Hepatocyte (in vitro differentiated cells): ENCODE measurements around the gene PI4KA. TPM values are rescaled to one million over a fixed set of nuclear protein-coding genes. Genes with fewer than 3 reads are reported as not detected.

Experiments
- DNase-seq: peaks from one replicate; pipeline ENCODE4 v3.0.0-alpha.2; 2016; ENCODE audit warnings: low spot score
- H2AFZ ChIP-seq: fragments of 200-600 bp; sonication (generic); 2 replicates; pipeline ENCODE4 v1.6.0; 2016; ENCODE audit warnings: antibody characterized with exemption, mild to moderate bottlenecking
- H3K27ac ChIP-seq: fragments of 200-600 bp; sonication (generic); 2 replicates; pipeline ENCODE4 v1.5.1; 2016; ENCODE audit warnings: mild to moderate bottlenecking
- H3K27me3 ChIP-seq: fragments of 200-600 bp; sonication (generic); 2 replicates; pipeline ENCODE4 v1.6.1; 2016
- H3K36me3 ChIP-seq: fragments of 200-600 bp; sonication (generic); replicated peaks from 2 replicates; pipeline ENCODE4 v1.5.1; 2016; ENCODE audit warnings: low read depth; ENCODE audit not compliant: insufficient read depth
- H3K4me1 ChIP-seq: fragments of 200-600 bp; sonication (generic); 2 replicates; pipeline ENCODE4 v1.5.1; 2016; ENCODE audit warnings: mild to moderate bottlenecking, moderate library complexity; ENCODE audit not compliant: insufficient read depth
- H3K4me2 ChIP-seq: fragments of 200-600 bp; sonication (generic); 2 replicates; pipeline ENCODE4 v1.6.0; 2016
- H3K4me3 ChIP-seq: fragments of 200-600 bp; sonication (generic); 2 replicates; pipeline ENCODE4 v1.5.1; 2016; ENCODE audit warnings: mild to moderate bottlenecking
- H3K79me2 ChIP-seq: fragments of 200-600 bp; sonication (generic); 2 replicates; pipeline ENCODE4 v1.6.0; 2017; ENCODE audit warnings: mild to moderate bottlenecking
- H3K9me2 ChIP-seq: fragments of 200-600 bp; sonication (generic); replicated peaks from 2 replicates; pipeline ENCODE4 v1.6.0; 2017; ENCODE audit warnings: mild to moderate bottlenecking; ENCODE audit not compliant: insufficient read depth
- H3K9me3 ChIP-seq: fragments of 200-600 bp; sonication (generic); 2 replicates; pipeline ENCODE4 v1.5.1; 2016; ENCODE audit warnings: low read depth, mild to moderate bottlenecking
- H4K20me1 ChIP-seq: fragments of 200-600 bp; sonication (generic); 2 replicates; pipeline ENCODE4 v1.6.0; 2016; ENCODE audit warnings: mild to moderate bottlenecking; ENCODE audit not compliant: insufficient read depth, poor library complexity, severe bottlenecking
- CTCF ChIP-seq: fragments of 200-600 bp; sonication (generic); IDR thresholded peaks from 2 replicates; pipeline ENCODE4 v1.5.1; 2016; ENCODE audit warnings: antibody characterized with exemption, mild to moderate bottlenecking; ENCODE audit not compliant: poor library complexity
- EZH2 ChIP-seq: fragments of 200-600 bp; sonication (generic); IDR thresholded peaks from 2 replicates; pipeline ENCODE4 v1.6.1; 2016; ENCODE audit warnings: antibody characterized with exemption, mild to moderate bottlenecking, borderline replicate concordance
- EZH2phosphoT487 ChIP-seq: fragments of 200-600 bp; sonication (generic); IDR thresholded peaks from one replicate; pipeline ENCODE4 v1.6.1; 2018; ENCODE audit warnings: antibody characterized with exemption, mild to moderate bottlenecking, low read depth, moderate library complexity; ENCODE audit not compliant: unreplicated experiment, severe bottlenecking
- WGBS: methylation state at CpG from one replicate; pipeline ENCODE4 v1.1.6; 2016; ENCODE audit warnings: low lambda C conversion rate; ENCODE audit errors: missing lambda C conversion rate; 5-methylcytosine and 5-hydroxymethylcytosine counted together
- polyA plus RNA-seq: library from polyadenylated mRNA; unstranded; fragments of >200 nt; fragmentation: Nextera tagmentation; extraction: Ambion mirVana; gene quantifications from 2 replicates; pipeline ENCODE4 v1.2.1, GENCODE V29; 2016
- total RNA-seq: library from RNA; depleted of rRNA; stranded (reverse); fragments of >200 nt; gene quantifications from 2 replicates; pipeline ENCODE4 v1.2.3, GENCODE V29; 2014

The PI4KA gene
- total and polyA plus RNA-seq, 2 experiments from 2014 or later, result 59.1 to 75.7 TPM

DNA sequence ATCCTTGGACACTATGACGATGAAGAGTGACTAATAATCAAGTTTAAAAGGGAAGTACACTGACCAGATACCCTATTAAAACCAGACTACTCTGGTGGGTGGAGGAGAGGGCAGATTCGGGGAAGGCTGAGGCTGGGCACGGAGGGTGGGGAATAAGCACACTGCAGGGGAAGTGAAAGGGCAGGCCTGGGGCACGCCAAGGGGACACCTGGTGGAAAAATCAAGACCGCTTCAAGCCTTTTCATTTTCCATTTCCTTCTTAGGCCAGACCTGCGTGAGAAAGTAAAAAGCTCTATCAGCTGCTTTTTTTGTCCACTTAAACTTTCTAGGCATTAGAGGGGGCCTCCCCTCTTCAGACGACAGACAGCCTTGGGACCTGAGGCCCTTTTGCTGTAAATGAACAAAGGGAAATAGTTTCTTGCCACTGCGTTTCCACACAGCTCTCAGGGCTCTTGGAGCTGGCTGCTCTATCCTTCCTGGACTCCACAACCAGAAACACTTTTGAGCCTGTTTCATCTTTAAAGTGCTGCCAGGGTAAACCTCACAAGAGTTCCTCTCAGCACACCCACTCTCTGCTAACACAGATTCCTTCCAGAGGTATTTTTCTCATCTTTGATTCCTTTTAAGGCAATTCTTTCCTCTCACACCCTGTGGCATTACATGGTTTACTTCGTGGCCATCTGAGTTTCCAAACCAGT, 109.7 kb downstream of the PI4KA start:
- WGBS, result 83% methylated on average over 9 of the region's 9 CpGs
- Histone ChIP-seq H3K4me2 (no peak overlapping the region), H3K4me1 (no peaks in the 10 kb centered on the region), H3K36me3 (no peaks in the 10 kb centered on the region), H3K9me3 (no peaks in the 10 kb centered on the region), H3K27me3 (no peaks in the 10 kb centered on the region), H4K20me1 (no peaks in the 10 kb centered on the region), H3K79me2 (no peaks in the 10 kb centered on the region), H3K27ac (no peak overlapping the region), H3K4me3 (no peak overlapping the region), H2AFZ (no peak overlapping the region), H3K9me2 (no peaks in the 10 kb centered on the region)
- DNase-seq, result no peak
- no peak for TF ChIP-seq EZH2
- no peak for TF ChIP-seq CTCF
- TF ChIP-seq EZH2phosphoT487, result no peak

GRCh38 chr22:20748082-20748481, 110.5 kb downstream of the PI4KA start:
- H3K79me2 ChIP-seq, result no peaks in the 10 kb centered on the region
- H3K4me3 ChIP-seq, result no peak overlapping the region
- no peak overlapping the region for H3K27ac ChIP-seq
- no peaks in the 10 kb centered on the region for H3K4me1 ChIP-seq
- DNase-seq, result no peak
- H4K20me1 ChIP-seq, result no peaks in the 10 kb centered on the region
- H3K4me2 ChIP-seq, result no peak overlapping the region
- no peaks in the 10 kb centered on the region for H3K9me3 ChIP-seq
- no peaks in the 10 kb centered on the region for H3K27me3 ChIP-seq
- 98% methylated on average over 7 of the region's 7 CpGs for WGBS
- no peak overlapping the region for H2AFZ ChIP-seq
- no peaks in the 10 kb centered on the region for H3K36me3 ChIP-seq
- TF ChIP-seq EZH2phosphoT487, result no peak
- no peak for TF ChIP-seq CTCF
- no peak for TF ChIP-seq EZH2
- H3K9me2 ChIP-seq, result no peaks in the 10 kb centered on the region

- Histone ChIP-seq H3K4me3 (no peak overlapping the region), H3K27ac (no peak overlapping the region), H3K4me1 (no peaks in the 10 kb centered on the region), H3K36me3 (no peaks in the 10 kb centered on the region), H3K27me3 (no peaks in the 10 kb centered on the region), H2AFZ (no peak overlapping the region), H4K20me1 (no peaks in the 10 kb centered on the region), H3K9me3 (no peaks in the 10 kb centered on the region), H3K4me2 (no peak overlapping the region), H3K9me2 (no peaks in the 10 kb centered on the region), H3K79me2 (no peaks in the 10 kb centered on the region)
- TF ChIP-seq CTCF, result no peak
- no peak for TF ChIP-seq EZH2
- TF ChIP-seq EZH2phosphoT487, result no peak
- no peak for DNase-seq
- WGBS, result 96% methylated on average over 10 of the region's 10 CpGs
Measured at GRCh38 chr22:20747223-20747622, 111.4 kb downstream of the PI4KA start.
